Natural killer cell treated with Interleukin-12 subunit alpha and Interleukin-12 subunit beta and Interleukin-15 and Interleukin-18, amount 100 ng/mL, for 72 hours (primary cell): ENCODE results near the gene RAP1B. TPM values are rescaled to one million over a fixed set of nuclear protein-coding genes. Genes with fewer than 3 reads are reported as not detected.
A peak's percentile ranks its signal among the peaks of the same experiment; 100 is the strongest.
"Not testable (repeated sequence)": the region's sequence is repeated elsewhere in the genome, so short reads cannot be mapped to it uniquely, and the experiment has no call there.

Experiments
- ATAC-seq, 2 donors: fragments of 150-1000 bp; cut with Tn5 transposase in 1 of 2; sonication (Bioruptor Pico), chemical (Tn5 transposase) in 1 of 2; 2 replicates each; pipeline ENCODE4 v1.10.0; 2021
- DNase-seq: peaks from one replicate; pipeline ENCODE4 v3.0.0; 2022; ENCODE audit warnings: low spot score
- H3K27ac Mint-ChIP-seq, 2 donors: 1 replicate in 1 of 2; 2 replicates in 1 of 2; pipeline ENCODE4 v1.8.0; 2022; ENCODE audit warnings: mixed read lengths in 2 of 2, mild to moderate bottlenecking in 1 of 2, moderate library complexity in 1 of 2
- H3K27me3 Mint-ChIP-seq, 2 donors: 1 replicate in 1 of 2; 2 replicates in 1 of 2; pipeline ENCODE4 v1.8.0; 2022; ENCODE audit warnings: mixed read lengths in 2 of 2
- H3K36me3 Mint-ChIP-seq: one replicate; pipeline ENCODE4 v1.8.0; 2022; ENCODE audit warnings: mixed read lengths
- H3K4me1 Mint-ChIP-seq, 2 donors: 1 replicate in 1 of 2; 2 replicates in 1 of 2; pipeline ENCODE4 v1.8.0; 2022; ENCODE audit warnings: low read depth in 2 of 2, mixed read lengths in 2 of 2, mild to moderate bottlenecking in 1 of 2
- H3K4me3 Mint-ChIP-seq: one replicate; pipeline ENCODE4 v1.8.0; 2022; ENCODE audit warnings: mixed read lengths
- H3K9me3 Mint-ChIP-seq: 2 replicates; pipeline ENCODE4 v1.8.0; 2022; ENCODE audit warnings: mixed read lengths
- total RNA-seq, 2 donors: library from RNA; stranded (reverse); gene quantifications; one replicate each; pipeline ENCODE4 v1.2.3, GENCODE V29; 2022

RAP1B gene
- total RNA-seq, 2 donors from 2014 or later, result 328 to 448 TPM

DNA sequence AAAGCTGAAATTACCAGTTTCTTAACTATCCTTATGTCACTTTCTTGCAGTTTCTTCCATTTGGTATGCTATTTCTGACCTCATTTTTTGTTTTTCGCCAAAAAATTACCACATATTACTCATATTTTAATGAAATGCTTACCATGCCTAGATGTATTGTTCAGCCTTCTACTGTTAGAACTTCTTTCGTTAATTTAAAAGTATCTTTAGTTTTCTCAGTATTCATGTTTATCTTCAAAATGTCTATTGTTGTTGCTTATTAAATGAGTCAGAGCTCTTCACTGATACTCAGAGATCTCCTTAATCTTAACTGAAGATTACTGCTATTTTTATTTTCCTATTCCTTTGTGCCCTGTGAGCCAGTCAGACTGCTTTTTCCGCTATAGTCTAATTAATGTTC lies 20.5 kb downstream of the RAP1B start:
- Mint-ChIP-seq H3K36me3 (peaks cover 44% of the 10 kb centered on the region), H3K27me3 (no peaks in the 10 kb centered on the region), H3K4me1 (peaks cover 79 to 80% of the 10 kb centered on the region in 2 donors), H3K9me3 (no peaks in the 10 kb centered on the region), H3K27ac (peak overlapping the region; percentile 62), H3K4me3 (peak overlapping the region; percentile 50)
- DNase-seq, result no peak
- no peak for ATAC-seq

DNA sequence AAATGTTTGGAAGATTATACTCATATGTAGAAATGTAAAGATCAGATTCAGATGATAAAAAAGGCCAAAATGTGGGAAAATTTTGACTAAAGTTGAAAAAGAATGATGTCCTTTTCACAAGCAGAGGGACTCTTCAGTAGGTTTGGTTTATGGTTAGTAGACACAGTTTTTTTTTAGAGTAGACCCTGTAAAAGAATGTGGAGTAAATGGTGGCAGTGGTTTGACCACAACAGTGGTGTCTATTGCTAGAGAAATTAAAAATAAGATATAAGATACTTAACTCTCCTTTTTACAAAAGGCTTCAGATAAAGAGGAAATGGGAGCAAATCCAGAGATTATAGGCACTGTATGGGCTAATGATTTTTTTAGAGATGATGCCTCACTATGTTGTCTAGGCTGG lies 21.8 kb downstream of the RAP1B start:
- ATAC-seq (no peak), DNase-seq (no peak)
- H3K4me1 Mint-ChIP-seq, result peaks cover 69 to 70% of the 10 kb centered on the region in 2 donors
- H3K27ac Mint-ChIP-seq, result peak overlapping the region; percentile 62 to 93
- peaks cover 32% of the 10 kb centered on the region for H3K36me3 Mint-ChIP-seq
- no peaks in the 10 kb centered on the region for H3K27me3 Mint-ChIP-seq
- H3K4me3 Mint-ChIP-seq, result peak overlapping the region; percentile 65
- no peaks in the 10 kb centered on the region for H3K9me3 Mint-ChIP-seq

DNA sequence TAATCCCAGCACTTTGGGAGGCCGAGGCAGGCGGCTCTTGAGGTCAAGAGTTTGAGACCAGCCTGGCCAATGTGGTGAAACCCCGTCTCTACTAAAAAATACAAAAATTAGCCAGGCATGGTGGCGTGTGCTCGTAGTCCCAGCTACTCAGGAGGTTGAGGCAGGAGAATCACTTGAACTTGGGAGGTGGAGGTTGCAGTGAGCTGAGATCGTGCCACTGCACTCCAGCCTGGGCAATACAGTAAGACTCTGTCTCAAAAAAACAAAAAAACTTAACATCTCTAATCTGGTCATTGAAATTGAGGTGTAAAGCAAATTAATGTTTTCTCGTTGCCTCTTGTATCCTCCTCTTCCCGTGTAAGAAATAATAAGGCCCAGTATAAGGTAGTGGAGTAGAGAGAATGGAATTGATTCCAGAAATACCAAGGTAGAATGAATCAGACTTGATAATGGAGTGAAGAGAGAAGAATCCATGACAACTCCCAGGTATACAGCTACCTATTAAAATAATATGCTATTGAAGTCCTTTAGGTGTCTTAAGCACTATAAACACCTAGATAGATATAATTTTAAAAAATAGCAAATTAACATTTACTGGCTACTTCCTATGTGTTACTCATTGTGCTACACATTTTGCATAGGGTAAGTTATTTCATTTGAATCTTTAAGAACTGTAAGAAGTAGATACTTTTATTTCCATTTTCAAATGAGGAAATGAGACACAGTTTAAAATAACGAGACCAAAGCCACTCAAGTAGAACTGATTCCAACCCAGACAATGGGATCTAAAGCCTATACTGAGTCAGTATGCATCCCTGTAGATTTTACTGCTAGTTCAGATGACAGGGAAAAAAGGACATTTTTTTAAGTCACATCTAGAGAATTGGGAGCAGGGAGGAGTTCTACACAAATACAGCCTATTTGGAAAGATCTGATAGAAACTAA lies 23.2 kb downstream of the RAP1B start:
- no peaks in the 10 kb centered on the region for H3K9me3 Mint-ChIP-seq

DNA sequence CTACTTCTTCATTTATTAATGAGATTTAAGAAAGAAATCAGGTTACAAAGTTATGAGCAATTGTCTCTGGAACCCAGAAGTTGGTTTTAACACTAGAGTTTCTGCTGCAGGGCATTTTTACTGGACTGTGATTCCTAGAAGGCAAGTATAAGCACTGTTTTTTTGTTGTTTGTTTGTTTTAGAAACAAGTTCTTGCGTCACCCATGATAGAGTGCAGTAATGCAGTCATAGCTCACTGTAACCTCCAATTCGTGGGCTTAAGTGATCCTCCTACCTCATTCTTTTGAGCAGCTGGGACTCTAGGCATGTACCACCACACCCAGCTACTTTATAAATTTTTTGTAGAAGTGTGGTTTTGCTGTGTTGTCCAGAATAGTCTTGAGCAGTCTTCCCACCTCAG lies 25.6 kb downstream of the RAP1B start:
- Mint-ChIP-seq H3K9me3 (no peaks in the 10 kb centered on the region), H3K4me1 (peaks cover 69 to 78% of the 10 kb centered on the region in 2 donors), H3K4me3 (no peak overlapping the region), H3K36me3 (peaks cover 14% of the 10 kb centered on the region), H3K27ac (peak overlapping the region; percentile 62 to 93), H3K27me3 (no peaks in the 10 kb centered on the region)
- DNase-seq (no peak), ATAC-seq (peak; percentile 41 to 45)

More for the DNA sequence above, 23.2 kb downstream of the RAP1B start:
- no peak for ATAC-seq
- peaks cover 24% of the 10 kb centered on the region for H3K36me3 Mint-ChIP-seq
- H3K27ac Mint-ChIP-seq, result peak overlapping the region; percentile 62 to 93
- H3K4me3 Mint-ChIP-seq, result peak overlapping the region; percentile 65
- H3K27me3 Mint-ChIP-seq, result no peaks in the 10 kb centered on the region
- no peak for DNase-seq
- peaks cover 68 to 75% of the 10 kb centered on the region in 2 donors for H3K4me1 Mint-ChIP-seq

DNA sequence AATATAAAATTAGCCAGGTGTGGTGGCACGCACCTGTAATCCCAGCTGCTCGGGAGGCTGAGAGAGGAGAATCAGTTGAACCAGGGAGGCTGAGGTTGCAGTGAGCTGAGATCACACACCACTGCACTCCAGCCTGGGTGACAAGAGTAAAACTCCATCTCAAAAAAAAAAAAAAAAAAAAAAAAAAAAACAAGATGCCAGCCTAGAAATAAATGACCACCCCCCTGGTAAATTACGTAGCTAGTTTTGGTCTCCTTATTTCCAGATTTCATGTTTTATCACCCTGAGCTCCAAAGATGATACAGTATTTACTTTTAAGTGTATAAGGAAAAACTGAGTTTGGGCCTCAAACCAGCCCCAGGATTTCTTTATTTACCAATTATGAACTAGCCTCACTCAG lies 26.7 kb downstream of the RAP1B start:
- Mint-ChIP-seq H3K27ac (peak overlapping the region; percentile 62 to 91), H3K4me3 (peak overlapping the region; percentile 70), H3K4me1 (peaks cover 71 to 81% of the 10 kb centered on the region in 2 donors)
- H3K36me3 Mint-ChIP-seq, DNase-seq, ATAC-seq, H3K9me3 Mint-ChIP-seq, H3K27me3 Mint-ChIP-seq: not testable (repeated sequence)

DNA sequence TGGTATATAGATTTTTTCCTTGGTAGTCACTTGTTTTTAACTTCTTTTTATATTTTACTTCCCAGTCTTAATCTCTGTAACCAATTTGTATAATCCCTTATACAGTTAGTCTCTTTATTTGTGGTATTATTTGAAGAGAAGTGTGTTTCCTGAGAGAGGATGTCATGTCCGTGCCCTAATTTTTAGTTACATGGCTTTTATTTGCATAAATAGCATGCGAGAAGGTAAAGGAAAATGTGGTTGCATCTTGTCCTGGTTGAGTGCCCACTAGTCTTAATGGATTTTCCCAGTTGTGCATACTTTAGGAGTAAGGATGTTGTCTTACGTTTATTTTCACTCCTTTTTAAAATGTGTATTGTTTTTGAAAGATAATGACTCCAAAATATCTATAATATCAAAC lies 27.5 kb downstream of the RAP1B start:
- Mint-ChIP-seq H3K4me3 (peak overlapping the region; percentile 70), H3K27ac (peak overlapping the region; percentile 62 to 91)

DNA sequence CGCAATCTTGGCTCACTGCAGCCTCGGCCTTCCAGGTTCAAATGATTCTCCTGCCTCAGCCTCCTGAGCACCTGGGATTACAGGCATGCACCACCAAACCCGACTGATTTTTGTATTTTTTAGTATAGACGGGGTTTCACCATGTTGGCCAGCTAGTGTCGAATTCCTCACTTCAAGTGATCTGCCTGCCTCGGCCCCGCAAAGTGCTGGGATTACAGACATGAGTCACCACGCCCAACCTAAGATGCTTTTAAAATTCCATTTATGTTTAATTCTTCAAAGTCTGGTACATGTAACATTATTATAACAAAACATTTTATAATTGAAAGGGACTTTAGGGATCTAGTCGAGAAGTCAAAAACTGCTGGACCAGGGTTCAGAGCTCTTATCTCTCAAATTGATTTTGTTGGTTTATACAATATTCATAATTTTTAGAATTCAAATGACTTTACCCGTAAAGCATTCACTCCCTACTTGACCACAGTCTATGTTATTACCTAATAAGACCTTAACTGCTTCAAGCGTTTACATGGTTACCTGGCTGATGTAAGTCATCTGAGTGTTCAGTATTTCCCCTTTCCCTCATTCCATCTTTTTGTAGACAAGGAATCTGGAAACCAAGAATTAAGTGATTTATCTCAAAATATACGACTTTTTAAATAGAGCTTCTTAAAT lies 28.2 kb downstream of the RAP1B start:
- DNase-seq, result no peak
- Mint-ChIP-seq H3K36me3 (peaks cover 8% of the 10 kb centered on the region), H3K27me3 (no peaks in the 10 kb centered on the region), H3K4me1 (peaks cover 61 to 73% of the 10 kb centered on the region in 2 donors), H3K9me3 (no peaks in the 10 kb centered on the region), H3K27ac (peak overlapping the region; percentile 62 to 91), H3K4me3 (peak overlapping the region; percentile 32)
- ATAC-seq, result no peak

More for the DNA sequence above, 27.5 kb downstream of the RAP1B start:
- no peak for DNase-seq
- Mint-ChIP-seq H3K36me3 (peaks cover 8% of the 10 kb centered on the region), H3K9me3 (no peaks in the 10 kb centered on the region), H3K4me1 (peaks cover 68 to 79% of the 10 kb centered on the region in 2 donors), H3K27me3 (no peaks in the 10 kb centered on the region)
- ATAC-seq, result no peak

DNA sequence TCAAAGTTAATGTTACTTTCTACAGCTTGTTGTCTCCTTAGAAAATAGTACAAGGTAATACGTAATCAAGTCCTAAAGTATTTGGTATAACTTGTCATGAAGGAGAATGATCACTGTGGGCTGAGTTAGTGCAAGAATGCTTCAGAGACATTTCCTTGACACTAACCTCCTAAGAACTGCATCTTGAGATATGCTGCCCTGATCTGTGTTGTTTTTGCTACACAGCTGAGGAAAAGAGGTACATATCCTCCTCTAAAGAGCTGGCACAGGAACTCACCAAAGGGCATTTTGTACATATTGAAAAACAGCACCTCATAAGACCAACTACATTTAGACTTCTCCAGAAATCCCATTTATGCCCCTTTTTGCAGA lies 28.7 kb downstream of the RAP1B start:
- Mint-ChIP-seq H3K4me1 (peaks cover 61 to 72% of the 10 kb centered on the region in 2 donors), H3K9me3 (no peaks in the 10 kb centered on the region), H3K4me3 (peak overlapping the region; percentile 45), H3K27ac (peak overlapping the region; percentile 62 to 91), H3K36me3 (peaks cover 4% of the 10 kb centered on the region), H3K27me3 (no peaks in the 10 kb centered on the region)
- ATAC-seq (no peak), DNase-seq (no peak)

DNA sequence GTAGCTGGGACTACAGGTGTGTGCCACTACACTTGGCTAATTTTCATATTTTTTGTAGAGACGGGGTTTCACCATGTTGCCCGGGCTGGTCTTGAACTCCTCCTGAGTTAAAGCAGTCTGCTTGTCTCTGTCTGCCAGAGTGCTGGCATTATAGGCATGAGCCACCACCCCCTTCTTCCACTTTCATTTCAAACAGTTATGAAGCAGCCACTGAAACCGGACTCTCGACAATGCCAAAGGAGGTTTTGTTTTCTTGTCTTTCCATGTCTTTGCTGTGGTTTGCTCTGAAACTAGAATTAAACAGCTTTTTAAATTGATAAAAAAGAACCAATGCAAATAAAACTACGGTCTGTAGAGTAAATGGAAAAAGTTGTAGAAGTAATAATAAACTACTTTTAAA lies 30.4 kb downstream of the RAP1B start:
- Mint-ChIP-seq H3K36me3 (peaks cover 8% of the 10 kb centered on the region), H3K9me3 (no peaks in the 10 kb centered on the region), H3K27me3 (no peaks in the 10 kb centered on the region), H3K4me3 (peak overlapping the region; percentile 58), H3K27ac (peak overlapping the region; percentile 62 to 91), H3K4me1 (peaks cover 55 to 74% of the 10 kb centered on the region in 2 donors)
- ATAC-seq (peak; percentile 86 to 91), DNase-seq (no peak)

DNA sequence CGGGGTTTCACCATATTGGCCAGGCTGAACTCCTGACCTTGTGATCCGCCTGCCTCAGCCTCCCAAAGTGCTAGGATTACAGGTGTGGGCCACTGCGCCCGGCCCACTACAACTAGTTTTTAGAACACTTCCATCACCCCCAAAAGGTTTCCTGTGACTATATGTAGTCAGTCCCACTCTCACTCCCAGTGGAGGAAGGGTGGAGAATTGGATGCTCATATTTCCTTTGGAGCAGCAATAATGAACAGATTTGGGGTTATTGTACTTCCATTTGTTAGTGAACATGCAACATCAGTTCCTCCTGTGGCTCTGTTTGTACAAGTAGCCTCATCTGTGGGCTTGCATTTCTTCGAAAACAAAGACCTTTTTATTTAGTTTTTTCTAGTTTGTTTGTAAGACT lies 35.8 kb downstream of the RAP1B start:
- peaks cover 15% of the 10 kb centered on the region for H3K36me3 Mint-ChIP-seq
- ATAC-seq (no peak), DNase-seq (no peak)
- H3K27ac Mint-ChIP-seq, result peak overlapping the region; percentile 52 to 79
- no peaks in the 10 kb centered on the region for H3K9me3 Mint-ChIP-seq
- peak overlapping the region; percentile 6 for H3K4me3 Mint-ChIP-seq
- peaks cover 56 to 65% of the 10 kb centered on the region in 2 donors for H3K4me1 Mint-ChIP-seq
- no peaks in the 10 kb centered on the region for H3K27me3 Mint-ChIP-seq

DNA sequence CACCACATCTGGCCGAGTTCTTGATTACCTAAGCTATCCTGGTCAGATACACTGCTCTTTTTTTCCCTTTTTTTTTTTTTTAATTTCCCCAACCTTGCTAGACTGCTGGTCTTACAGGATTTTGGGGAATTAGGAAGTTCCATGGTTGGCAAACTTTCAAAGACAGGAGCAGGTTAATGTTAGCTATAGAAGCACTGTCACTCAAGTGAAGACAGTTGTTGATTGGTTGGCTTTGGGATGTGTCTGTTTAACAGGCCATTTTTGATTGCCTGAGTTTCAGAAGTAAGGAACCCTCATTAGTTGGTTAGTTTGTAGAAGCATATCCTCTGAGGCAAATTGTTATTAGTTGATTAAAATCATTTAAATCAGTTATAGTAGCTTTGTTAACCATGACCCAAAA lies 36.8 kb downstream of the RAP1B start:
- H3K27ac Mint-ChIP-seq, result peak overlapping the region; percentile 92 to 93
- H3K4me3 Mint-ChIP-seq, result peak overlapping the region; percentile 78
- peaks cover 19% of the 10 kb centered on the region for H3K36me3 Mint-ChIP-seq
- H3K9me3 Mint-ChIP-seq, result no peaks in the 10 kb centered on the region
- H3K27me3 Mint-ChIP-seq, result no peaks in the 10 kb centered on the region
- DNase-seq (no peak), ATAC-seq (no peak)
- peaks cover 50 to 60% of the 10 kb centered on the region in 2 donors for H3K4me1 Mint-ChIP-seq

DNA sequence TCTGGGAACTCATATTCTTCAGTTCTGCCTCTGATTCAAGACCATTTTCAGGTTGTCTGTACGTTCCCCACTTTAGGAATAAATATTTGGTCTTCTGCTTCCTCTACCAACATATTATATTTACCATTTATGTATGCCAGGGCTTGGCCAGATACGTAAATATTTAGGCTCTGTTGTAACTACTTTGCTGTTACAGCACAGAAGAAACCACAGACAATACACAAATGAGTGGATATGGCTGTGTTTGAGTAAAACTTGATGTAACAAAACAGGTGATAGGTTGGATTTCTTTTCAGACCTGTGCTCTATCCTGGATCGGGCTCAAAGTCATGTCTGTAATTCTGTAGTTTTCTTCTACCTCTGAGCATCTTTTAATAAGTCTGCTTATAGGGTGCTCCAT lies 37.5 kb downstream of the RAP1B start:
- Mint-ChIP-seq H3K4me3 (peak overlapping the region; percentile 78), H3K4me1 (peaks cover 46 to 55% of the 10 kb centered on the region in 2 donors), H3K27ac (peak overlapping the region; percentile 92 to 93), H3K36me3 (peaks cover 19% of the 10 kb centered on the region), H3K9me3 (no peaks in the 10 kb centered on the region), H3K27me3 (no peaks in the 10 kb centered on the region)
- ATAC-seq (peak; percentile 86 to 94), DNase-seq (no peak)

DNA sequence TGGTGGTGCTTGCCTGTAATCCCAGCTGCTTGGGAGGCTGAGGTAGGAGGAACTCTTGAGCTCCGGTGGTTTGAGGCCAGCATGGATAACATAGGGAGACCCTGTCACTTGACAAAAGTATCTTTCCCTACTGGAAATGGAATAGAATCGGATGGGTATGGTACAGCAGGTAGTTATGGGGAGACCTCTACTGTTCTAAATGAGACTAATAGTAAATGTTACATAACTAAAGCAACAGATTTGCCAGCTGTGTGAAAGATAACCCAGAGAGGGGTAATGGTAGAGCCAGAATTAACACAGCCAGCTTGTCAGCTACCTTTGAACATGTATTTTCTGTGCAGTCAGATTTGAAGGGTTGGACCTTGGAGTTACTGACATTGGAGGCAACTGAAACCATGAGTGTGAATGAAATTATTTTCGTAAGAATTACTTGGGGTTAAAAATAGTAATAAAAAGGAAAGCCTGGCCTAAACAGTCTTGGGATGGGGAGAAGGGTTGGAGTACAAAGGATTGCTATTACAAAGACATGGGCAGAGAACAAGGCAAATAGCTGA lies 54.4 kb downstream of the RAP1B start:
- no peak for DNase-seq
- peaks cover 31 to 38% of the 10 kb centered on the region in 2 donors for H3K4me1 Mint-ChIP-seq
- ATAC-seq, result no peak
- H3K36me3 Mint-ChIP-seq, result peaks cover 5% of the 10 kb centered on the region
- H3K27me3 Mint-ChIP-seq, result no peaks in the 10 kb centered on the region
- peak overlapping the region; percentile 69 to 78 for H3K27ac Mint-ChIP-seq
- H3K9me3 Mint-ChIP-seq, result no peaks in the 10 kb centered on the region
- no peak overlapping the region for H3K4me3 Mint-ChIP-seq
